GM12874 (cell line): ENCODE measurements around the gene MEIS3.

Experiments used
- TF ChIP-seq, protein P1 (sequence below): IDR thresholded peaks from 2 replicates; pipeline ENCODE4 v1.5.1; 2011; ENCODE audit warnings: low read depth, mild to moderate bottlenecking, control low read depth, low read length, moderate library complexity; ENCODE audit not compliant: insufficient read depth

MEIS3 gene

DNA sequence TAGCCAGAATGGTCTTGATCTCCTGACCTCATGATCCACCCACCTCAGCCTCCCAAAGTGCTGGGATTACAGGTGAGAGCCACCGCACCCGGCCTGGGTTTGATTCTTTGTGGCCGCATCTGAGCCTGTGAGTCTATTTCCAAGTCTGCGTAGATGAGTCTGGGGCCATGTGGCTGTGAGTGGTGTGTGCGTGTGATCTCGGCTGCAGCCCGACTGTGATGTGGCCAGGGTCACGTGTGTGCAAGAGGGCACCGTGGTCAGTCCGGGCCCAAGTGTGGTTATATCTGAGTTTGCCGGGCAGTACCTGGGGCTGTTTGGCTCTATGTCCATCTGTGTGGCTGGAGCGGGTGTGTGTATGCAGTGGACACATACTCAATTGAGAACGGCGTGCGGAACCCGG, 5.4 kb downstream of the MEIS3 start:
- TF ChIP-seq, protein P1, sequence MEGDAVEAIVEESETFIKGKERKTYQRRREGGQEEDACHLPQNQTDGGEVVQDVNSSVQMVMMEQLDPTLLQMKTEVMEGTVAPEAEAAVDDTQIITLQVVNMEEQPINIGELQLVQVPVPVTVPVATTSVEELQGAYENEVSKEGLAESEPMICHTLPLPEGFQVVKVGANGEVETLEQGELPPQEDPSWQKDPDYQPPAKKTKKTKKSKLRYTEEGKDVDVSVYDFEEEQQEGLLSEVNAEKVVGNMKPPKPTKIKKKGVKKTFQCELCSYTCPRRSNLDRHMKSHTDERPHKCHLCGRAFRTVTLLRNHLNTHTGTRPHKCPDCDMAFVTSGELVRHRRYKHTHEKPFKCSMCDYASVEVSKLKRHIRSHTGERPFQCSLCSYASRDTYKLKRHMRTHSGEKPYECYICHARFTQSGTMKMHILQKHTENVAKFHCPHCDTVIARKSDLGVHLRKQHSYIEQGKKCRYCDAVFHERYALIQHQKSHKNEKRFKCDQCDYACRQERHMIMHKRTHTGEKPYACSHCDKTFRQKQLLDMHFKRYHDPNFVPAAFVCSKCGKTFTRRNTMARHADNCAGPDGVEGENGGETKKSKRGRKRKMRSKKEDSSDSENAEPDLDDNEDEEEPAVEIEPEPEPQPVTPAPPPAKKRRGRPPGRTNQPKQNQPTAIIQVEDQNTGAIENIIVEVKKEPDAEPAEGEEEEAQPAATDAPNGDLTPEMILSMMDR, result no peak

DNA sequence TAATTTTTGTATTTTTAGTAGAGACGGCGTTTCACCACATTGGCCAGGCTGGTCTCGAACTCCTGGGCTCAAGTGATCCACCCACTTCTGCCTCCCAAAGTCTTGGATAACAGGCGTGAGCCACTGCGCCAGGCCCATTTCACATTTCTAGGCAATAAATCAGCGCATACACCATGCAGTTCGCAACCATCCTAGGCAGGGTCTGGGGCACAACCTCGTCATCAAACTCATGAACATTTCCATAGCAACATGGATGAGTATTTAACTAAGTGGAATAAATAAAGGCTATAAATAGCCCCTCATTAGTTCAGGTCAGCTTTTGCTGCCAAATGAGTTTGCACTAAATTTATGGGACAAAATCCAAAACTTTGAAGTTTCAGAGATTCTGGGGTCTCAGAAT, 8.2 kb downstream of the MEIS3 start:
- TF ChIP-seq, protein P1, result no peak

DNA sequence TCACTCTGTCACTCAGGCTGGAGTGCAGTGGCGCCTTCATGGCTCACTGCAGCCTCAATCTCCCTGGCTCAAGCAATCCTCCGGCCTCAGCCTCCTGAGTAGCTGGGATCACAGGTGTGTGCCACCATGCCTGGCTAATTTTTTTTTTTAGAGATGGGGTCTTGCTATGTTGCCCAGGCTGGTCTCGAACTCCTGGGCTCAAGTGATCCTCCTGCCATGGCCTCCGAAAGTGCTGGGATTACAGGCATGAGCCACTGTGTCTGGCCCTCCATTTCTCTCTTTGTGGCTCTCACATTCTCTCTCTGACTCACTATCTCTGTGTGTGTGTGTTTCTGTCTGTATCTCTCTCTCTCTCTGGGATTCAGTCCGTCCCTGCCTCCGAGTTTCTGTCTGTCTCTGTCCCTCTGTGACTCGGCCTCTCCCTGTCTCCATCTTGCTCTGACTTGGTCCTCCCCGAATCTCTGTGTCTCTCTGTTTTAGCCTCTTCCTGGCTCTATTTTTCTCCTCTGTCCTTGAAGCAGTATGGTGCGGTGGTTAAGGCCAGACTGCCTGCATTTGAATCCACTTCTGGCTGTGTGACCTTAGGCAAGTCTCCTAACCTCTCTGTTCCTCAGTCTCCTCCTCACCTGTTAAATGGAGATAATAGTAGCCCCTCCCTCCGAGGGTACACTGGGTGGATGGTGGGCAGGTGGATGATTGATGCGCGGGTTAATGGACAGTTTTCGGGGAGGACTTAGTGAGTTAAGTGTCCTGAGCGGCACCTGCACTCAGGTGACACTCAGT, 11.0 kb downstream of the MEIS3 start:
- TF ChIP-seq, protein P1, result no peak

DNA sequence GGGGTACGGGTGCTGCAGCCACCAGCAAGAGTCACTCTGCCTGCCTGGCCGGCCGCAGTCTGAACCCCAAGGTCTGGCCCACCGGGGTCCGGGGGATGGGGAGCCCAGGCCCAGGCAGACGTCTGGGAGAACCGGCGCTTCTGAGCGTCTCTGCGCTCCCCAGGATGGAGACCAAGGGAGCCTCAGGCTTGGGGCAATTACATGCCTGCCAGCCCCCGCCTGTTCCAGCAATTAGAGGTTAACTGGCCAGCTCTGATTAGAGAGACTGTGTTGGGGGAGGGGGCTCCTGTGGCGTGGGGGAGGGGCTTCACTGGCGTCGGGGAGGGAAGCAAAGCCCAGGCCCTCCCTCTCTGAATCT, 11.9 kb downstream of the MEIS3 start:
- TF ChIP-seq, protein P1, result no peak

DNA sequence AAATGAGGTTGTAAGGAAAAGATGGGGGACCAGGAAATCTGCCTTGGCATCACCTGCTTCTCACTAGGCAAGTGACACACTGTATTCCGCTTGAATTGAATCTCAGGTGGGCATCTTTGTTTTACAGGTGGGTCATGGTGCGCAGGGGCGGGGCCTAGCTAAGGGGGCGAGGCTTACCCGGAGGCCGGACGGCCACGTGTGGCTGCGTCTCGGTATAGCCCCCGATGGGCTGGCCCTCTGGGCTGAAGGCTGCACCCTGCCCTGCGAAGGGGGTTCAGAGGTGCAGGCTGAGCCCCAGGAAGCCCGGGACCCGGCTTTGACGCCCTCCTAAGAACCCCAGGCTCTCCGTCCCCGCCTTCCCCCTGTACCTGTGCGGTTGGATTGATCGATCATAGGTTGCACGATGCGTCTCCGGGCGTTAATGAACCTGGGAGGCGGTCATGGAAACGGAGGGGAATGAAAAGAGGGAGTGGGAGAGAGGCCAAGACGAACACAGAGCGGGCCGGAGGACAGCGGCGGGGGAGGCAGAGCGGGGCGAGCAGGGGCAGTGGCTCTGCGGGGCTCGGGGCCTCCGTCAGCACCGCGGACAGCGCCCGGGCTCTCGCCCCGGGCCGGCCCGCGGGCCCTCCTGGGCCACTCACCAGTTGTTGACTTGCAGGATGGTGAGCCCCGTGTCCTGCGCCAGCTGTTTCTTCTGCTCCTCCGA, 12.5 kb downstream of the MEIS3 start:
- TF ChIP-seq, protein P1, result no peak

DNA sequence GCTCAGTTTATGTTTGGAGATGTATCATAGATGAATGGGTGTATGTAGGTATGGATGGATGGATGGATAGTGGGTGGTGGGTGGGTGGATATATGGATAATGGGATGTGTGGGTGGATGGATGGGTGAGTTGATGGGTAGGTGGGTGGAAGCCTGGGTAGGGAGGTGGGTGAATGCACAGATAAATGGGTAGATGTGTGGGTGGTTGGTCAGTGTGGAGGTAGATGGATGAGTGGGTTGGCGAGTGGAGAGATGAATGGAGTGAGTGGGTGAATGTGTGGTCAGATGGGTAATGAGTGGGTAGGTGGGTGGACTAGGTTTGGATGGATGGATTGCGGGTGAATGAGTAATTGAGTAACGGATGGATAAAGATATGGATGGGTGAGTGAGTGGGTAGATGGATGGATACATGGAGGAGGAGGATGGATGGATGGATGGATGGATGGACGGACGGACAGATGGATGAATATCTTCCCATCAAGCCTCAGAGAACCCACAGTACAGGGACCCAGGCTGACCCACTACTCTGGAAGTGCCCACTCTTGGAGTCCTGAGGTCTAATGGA, 13.4 kb downstream of the MEIS3 start:
- TF ChIP-seq, protein P1, result no peak

DNA sequence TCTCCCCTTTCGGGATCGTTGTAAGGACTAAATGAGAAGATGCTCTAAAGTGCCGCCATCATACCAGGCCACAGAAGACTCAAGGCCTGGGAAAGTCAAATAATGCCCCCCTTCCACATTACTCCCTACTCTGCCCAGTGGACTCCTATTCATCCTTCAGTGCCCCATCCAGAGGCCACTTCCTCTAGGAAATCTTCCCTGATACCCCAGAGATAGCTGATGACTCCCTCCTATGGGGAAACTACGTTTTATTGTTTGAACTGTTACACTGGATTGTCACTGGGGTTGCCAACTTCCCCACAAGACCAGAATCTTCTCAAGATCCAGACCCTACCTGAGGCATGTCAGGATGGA, 14.2 kb downstream of the MEIS3 start:
- TF ChIP-seq, protein P1, result no peak
